Measurements from ENCODE around the gene DEAF1.

Gene DEAF1

DNA sequence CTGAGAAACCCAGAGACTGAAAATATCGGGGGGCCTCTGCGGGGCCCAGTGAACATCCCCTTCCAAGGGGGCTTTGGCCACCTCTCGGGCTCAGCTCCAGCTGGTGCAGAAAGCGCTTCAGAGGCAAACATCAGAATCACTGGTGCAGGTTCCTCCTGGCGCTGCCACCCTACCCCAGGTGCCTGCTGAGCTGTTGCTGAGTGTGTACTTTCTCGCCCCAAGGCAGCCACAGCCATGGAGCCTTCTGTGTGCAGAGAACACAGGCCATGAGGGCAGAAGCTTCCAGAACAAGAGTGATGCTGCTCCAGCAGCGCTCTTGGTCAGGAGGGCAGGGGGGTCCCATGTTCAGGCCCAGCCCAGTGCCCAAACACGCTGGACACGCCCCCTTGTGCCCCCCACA, 51.7 kb downstream of the DEAF1 start:
- DNase-seq, result no peak

- DNase-seq, result no peak
Observed at GRCh38 chr11:641806-642370, 53.1 kb downstream of the DEAF1 start.

- no peak for DNase-seq
Observed at GRCh38 chr11:640021-640706, 54.9 kb downstream of the DEAF1 start.

DNA sequence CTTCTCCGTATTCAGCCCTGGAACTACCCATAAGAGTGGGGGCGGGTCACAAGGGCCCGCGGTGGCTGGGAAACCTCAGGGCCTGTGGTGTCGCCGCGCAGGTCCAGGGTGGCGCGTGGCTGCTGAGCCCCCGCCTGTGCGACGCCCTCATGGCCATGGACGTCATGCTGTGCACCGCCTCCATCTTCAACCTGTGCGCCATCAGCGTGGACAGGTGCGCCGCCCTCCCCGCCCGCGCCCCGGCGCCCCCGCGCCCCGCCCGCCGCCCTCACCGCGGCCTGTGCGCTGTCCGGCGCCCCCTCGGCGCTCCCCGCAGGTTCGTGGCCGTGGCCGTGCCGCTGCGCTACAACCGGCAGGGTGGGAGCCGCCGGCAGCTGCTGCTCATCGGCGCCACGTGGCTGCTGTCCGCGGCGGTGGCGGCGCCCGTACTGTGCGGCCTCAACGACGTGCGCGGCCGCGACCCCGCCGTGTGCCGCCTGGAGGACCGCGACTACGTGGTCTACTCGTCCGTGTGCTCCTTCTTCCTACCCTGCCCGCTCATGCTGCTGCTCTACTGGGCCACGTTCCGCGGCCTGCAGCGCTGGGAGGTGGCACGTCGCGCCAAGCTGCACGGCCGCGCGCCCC, 55.6 kb downstream of the DEAF1 start:
- DNase-seq, result no peak

- DNase-seq, result peak; percentile 16
Observed at GRCh38 chr11:638631-639331, 56.2 kb downstream of the DEAF1 start.

GRCh38 chr11:637593-638521, 57.2 kb downstream of the DEAF1 start:
- no peak for DNase-seq

- DNase-seq, result no peak
Observed at GRCh38 chr11:637333-637592, 57.8 kb downstream of the DEAF1 start.

DNA sequence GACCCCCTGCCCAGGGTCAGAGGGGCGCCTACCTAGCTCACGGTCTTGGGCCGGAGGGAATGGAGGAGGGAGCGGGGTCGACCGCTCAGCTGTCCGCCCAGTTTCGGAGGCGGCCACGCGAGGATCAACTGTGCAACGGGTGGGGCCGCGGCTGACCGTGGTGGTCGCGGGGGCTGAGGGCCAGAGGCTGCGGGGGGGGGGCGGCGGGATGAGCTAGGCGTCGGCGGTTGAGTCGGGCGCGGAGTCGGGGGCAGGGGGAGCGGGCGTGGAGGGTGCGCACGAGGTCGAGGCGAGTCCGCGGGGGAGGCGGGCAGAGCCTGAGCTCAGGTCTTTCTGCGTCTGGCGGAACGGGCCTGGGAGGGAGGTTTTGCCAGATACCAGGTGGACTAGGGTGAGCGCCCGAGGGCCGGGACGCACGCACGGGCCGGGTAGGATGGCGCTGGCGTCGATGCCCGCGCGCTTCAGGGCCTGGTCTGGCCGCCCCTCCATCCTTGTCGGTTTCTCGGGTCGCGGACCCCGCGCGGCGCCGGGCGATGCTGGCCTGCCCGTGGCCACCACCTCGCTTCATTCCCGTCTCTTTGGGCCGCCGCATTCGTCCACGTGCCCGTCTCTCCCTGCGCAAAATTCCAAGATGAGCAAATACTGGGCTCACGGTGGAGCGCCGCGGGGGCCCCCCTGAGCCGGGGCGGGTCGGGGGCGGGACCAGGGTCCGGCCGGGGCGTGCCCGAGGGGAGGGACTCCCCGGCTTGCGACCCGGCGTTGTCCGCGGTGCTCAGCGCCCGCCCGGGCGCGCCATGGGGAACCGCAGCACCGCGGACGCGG, 58.3 kb downstream of the DEAF1 start, which contains the start of gene DRD4:
Gene DRD4 (plus strand): TSS at position 759 of the 822 bp plus-strand sequence. CDS start 36 bp downstream, at position 795.
- DNase-seq, result peak; percentile 33

DNA sequence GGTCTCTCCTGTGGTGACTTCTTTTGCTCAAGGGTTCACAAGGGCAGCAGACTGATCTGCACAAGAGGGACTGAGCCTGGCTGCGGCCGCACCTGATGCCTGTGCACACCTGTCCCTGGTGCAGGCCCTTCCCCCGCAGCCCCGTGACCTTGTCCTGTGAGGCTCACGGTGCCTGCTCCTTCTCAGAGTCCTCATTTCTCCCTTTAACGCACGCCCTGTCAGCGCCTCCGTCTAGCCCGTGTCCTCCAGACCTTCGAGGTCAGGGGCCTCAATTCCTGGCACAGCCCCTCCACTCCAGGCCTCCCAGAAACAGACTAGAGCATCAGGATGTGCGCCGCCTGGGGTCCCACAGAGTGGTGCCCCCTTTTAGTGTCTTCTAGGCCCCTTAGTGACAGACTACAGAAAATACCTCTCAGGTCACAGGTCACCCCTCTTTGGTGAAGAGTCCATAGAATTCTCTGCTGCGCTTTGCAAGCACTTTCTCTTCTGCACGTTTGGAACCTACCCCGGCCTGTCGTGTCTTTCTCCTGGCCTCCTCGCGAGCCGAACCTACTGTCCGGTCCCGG, 59.0 kb downstream of the DEAF1 start:
- DNase-seq, result no peak

GRCh38 chr11:630871-631270, 64.2 kb downstream of the DEAF1 start:
- no peak for DNase-seq

- no peak for DNase-seq
Observed at GRCh38 chr11:629237-629583, 65.8 kb downstream of the DEAF1 start.

DNA sequence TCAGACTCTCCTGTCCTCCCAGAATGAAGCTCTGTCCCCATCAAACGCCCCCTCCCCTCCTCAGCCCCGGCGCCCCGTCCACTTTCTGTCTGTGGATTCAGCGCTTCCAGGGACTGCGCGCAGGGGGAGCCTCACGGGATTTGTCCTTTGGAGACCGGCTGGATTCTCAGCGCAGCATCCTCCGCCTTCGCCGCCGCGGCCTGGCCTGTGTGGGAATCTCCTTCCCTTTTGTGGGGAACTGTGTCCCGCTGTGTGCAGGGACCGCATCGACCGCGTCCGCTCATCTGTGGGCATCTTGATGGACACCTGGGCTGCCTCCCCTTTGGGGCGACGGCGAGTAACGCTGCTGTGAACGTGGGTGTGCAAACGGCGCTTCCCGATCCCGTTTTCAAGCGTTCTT, 67.0 kb downstream of the DEAF1 start:
- DNase-seq, result no peak

GRCh38 chr11:627308-627576, 67.8 kb downstream of the DEAF1 start:
- no peak for DNase-seq

GRCh38 chr11:626475-627307, 68.3 kb downstream of the DEAF1 start, which contains the start of gene SCT:
Gene SCT (minus strand): TSS chr11:627181. CDS start chr11:627143, 38 bp downstream.
- no peak for DNase-seq

DNA sequence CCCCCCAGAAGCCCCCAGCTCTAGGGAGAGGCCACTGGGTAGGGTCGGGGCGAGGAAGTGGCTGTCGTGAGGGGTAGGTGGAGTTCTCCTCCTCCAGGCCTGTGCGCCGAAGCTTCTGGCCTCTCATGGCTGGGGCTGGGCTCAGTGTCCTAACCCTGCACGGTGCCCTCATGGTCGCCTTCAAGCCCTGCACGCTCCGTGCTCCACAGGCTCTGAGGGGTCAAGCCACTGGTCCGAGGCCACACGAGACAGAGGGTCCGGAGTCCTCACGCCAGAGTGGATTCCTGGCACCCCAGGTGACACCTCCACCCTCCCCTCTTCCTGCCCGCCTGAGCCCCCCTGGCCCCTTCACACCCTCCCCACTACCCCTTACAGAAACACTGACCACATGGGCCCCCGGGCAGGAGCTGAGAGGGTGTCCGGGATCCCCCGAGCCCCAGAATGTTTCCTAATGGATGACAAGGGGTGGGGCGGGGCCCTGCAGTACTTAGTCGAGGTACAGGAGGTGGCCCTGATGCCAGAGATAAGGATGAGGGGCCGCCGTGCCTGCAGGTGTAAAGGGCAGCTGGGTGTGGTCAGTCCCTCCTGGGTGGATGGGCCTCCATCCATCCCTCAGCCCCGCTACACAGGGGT, 69.3 kb downstream of the DEAF1 start:
- no peak for DNase-seq

- no peak for DNase-seq
Observed at GRCh38 chr11:624705-625635, 70.1 kb downstream of the DEAF1 start, which contains the start of gene CDHR5. Gene CDHR5 (minus strand): TSS chr11:624955. CDS start chr11:624902, 53 bp downstream.

GRCh38 chr11:623999-624704, 70.9 kb downstream of the DEAF1 start:
- DNase-seq, result no peak

- no peak for DNase-seq
Observed at GRCh38 chr11:623349-623869, 71.6 kb downstream of the DEAF1 start.
